Urothelium cell line (cell line): ENCODE measurements around the gene MYLK3.
A peak's percentile ranks its signal among the peaks of the same experiment; 100 is the strongest.
"Not testable (repeated sequence)": the region's sequence is repeated elsewhere in the genome, so short reads cannot be mapped to it uniquely, and the experiment has no call there.

Source experiments
- DNase-seq: peaks from one replicate; pipeline ENCODE4 v3.0.0; 2011; ENCODE audit warnings: low spot score, mixed read lengths
- FAIRE-seq: peaks from 2 replicates; lab custom pipeline; 2011; peaks lifted over from hg19 to GRCh38; lab: Jason Lieb, UNC

MYLK3 gene

GRCh38 chr16:46691726-46692125, 56.4 kb downstream of the MYLK3 start:
- DNase-seq (no peak), FAIRE-seq (no peak)

DNA sequence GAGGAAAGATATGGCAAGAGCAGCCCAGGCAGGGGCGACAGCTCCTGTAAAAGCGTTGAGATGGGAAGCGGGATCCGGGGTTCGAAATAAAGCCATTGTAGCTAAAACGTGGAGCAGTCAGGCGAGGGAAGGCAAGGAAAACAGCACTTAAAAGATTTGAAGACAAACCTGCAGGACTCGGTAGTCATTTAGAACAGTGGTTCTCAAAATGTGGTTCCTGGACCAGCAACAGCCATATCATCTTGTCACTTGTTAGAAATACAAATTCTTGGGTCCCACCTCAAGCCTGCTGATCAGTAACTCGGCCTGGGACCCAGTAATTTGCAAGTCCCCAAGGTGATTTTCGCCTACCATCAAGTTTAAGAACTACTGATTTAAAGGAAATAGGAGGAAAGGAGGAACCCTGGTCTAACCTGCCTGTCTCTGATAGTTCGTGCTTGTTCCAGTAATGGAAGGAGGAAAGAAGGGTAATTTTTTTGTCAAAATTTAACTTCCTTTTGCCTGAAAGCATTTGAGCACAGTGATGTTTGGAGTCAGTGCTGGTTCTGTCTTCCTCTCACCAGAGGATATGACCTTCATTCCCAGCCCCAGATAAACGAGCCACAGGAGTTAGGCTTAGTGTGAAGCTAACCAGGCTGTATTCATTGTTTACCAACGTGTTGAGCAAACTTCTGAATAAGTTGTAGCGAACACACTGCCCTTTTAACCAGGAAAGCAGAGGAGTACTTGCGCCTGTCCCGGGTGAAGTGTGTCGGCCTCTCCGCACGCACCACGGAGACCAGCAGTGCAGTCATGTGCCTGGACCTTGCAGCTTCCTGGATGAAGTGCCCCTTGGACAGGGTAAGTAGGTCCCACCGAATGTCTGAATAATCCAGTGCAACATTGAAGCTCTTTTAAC, 57.6 kb downstream of the MYLK3 start:
- FAIRE-seq (no peak), DNase-seq (no peak)

DNA sequence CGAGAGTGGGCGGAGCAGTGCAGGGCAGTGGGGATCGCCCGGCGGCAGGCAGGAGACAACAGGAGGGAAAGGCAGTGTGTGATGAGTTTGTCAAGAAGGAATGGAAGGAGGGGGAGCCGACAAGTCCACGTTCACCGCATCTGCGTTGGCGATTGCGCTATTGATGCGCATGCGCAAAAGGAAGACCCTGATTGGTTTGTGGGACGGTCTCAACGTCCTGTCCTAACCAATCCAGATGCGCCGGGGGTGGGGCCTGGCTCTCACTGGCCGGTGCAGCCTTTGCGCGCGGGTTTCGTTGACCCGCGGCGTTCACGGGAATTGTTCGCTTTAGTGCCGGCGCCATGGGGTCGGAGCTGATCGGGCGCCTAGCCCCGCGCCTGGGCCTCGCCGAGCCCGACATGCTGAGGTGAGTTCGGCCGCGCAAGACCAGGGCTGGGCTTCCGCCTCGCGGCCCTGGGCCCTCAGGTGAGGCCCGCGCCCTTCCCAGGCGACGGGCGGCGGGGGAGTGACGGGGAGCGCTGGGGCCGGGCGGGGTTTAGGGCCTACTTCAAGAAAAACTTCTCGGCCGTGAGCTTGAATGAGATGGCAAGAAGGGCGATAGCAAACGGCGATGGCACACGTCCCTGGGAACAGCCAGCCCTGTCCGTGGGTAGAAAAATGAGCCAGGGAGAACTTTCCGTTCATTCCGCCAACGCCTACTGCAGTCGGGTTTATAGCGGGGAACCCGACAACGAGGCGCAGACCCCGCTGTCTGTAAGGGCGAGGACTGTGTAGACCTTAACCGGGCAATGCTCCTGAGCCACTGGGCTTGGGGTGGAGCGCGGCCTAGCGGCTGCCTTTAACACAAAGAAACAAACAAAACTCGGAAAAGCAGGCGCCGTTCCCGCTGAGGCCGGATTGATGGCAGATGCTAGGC, 58.5 kb downstream of the MYLK3 start, which contains the start of gene ORC6:
Gene ORC6 (plus strand): TSS at position 295 of the 916 bp plus-strand sequence. CDS start 47 bp downstream, at position 342.
- peak; percentile 50 for FAIRE-seq

GRCh38 chr16:46688654-46689364, 59.3 kb downstream of the MYLK3 start, which contains the start of gene VPS35:
Gene VPS35 (minus strand): TSS chr16:46689178. CDS start chr16:46689133, 45 bp downstream.
- peak; percentile 97 for DNase-seq
- no peak for FAIRE-seq

More for the DNA sequence above, 58.5 kb downstream of the MYLK3 start, which contains the start of gene ORC6:
- peak; percentile 96 for DNase-seq

- DNase-seq (no peak), FAIRE-seq (no peak)
These were observed 60.0 kb downstream of the MYLK3 start for GRCh38 chr16:46688101-46688653.

- no peak for DNase-seq
- FAIRE-seq, result no peak
These were observed 60.7 kb downstream of the MYLK3 start for GRCh38 chr16:46687486-46687885.

- DNase-seq (no peak), FAIRE-seq (no peak)
These were observed 61.2 kb downstream of the MYLK3 start for GRCh38 chr16:46686815-46687473.

DNA sequence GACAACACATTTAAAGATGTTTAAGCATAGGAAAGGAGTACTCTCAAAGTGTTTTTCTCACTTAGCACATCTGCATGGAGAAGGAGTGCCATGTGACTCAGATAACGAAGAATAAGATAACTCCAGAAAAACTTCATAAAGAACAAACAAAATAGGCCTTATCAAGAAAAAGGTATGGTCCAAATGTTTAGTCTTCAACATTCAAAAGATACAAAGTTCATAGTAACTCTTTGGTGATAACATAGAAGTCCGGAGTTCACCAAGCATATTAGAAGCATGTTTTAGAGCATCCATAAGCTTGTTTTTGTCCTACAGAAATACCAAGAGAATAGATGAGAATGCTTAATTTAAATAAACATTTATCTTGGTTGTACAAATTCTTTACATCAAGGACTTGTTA, 66.3 kb downstream of the MYLK3 start:
- FAIRE-seq, result not testable (repeated sequence)

GRCh38 chr16:46677943-46678342, 70.2 kb downstream of the MYLK3 start:
- not testable (repeated sequence) for DNase-seq, FAIRE-seq

More for the DNA sequence above, 66.3 kb downstream of the MYLK3 start:
- not testable (repeated sequence) for DNase-seq

- no peak for FAIRE-seq
- peak; percentile 65 for DNase-seq
These were observed 74.7 kb downstream of the MYLK3 start for GRCh38 chr16:46673320-46674013.

- FAIRE-seq (no peak), DNase-seq (no peak)
These were observed 86.0 kb downstream of the MYLK3 start for GRCh38 chr16:46662123-46662522.

DNA sequence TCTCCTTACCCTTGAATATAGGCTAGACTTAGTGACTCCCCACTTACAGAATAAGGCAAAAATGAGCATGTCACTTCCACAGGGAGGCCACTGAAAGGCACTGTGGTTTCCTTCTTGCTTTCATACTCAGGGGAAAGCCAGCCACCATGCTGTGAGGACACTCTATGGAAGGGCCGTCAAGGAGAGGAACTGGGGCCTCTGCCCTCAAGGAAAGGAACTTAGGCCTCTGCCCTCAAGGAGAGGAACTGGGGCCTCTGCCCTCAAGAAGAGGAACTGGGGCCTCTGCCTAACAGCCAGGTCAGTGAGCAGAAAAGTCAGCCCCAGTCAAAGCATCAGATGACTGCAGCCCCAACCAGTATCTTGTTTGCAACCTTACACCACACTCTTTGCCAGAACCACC, 89.2 kb downstream of the MYLK3 start:
- no peak for FAIRE-seq
- DNase-seq, result no peak
